ENCODE data around the gene AMMECR1. TPM values are rescaled to one million over a fixed set of nuclear protein-coding genes. Genes with fewer than 3 reads are reported as not detected.

The AMMECR1 gene
- total and polyA plus RNA-seq, 12 donors, result 0.59 to 1.8 (median 0.99) TPM

- ATAC-seq (no peak), DNase-seq (no peak)
- intact Hi-C loops (cut with DNase I), result no loop called here
- H3K27ac ChIP-seq, result no peak overlapping the region
- peaks cover 0 to 18% (median 12%) of the 10 kb centered on the region in 9 donors for H3K4me1 ChIP-seq
- no peak overlapping the region for H3K4me3 ChIP-seq
- H3K36me3 ChIP-seq, result no peaks in the 10 kb centered on the region
- H3K27me3 ChIP-seq, result peaks cover 0 to 54% (median 0%) of the 10 kb centered on the region in 7 donors
- 72 to 78% methylated on average over 2 of the region's 2 CpGs for WGBS, 2 donors
- TF ChIP-seq, protein P1, sequence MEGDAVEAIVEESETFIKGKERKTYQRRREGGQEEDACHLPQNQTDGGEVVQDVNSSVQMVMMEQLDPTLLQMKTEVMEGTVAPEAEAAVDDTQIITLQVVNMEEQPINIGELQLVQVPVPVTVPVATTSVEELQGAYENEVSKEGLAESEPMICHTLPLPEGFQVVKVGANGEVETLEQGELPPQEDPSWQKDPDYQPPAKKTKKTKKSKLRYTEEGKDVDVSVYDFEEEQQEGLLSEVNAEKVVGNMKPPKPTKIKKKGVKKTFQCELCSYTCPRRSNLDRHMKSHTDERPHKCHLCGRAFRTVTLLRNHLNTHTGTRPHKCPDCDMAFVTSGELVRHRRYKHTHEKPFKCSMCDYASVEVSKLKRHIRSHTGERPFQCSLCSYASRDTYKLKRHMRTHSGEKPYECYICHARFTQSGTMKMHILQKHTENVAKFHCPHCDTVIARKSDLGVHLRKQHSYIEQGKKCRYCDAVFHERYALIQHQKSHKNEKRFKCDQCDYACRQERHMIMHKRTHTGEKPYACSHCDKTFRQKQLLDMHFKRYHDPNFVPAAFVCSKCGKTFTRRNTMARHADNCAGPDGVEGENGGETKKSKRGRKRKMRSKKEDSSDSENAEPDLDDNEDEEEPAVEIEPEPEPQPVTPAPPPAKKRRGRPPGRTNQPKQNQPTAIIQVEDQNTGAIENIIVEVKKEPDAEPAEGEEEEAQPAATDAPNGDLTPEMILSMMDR (IDR thresholded peaks at IDR 0.05), result no peak
- no peaks in the 10 kb centered on the region for H3K9me3 ChIP-seq
Measured at GRCh38 chrX:110267874-110268273, 50.0 kb downstream of the AMMECR1 start.

DNA sequence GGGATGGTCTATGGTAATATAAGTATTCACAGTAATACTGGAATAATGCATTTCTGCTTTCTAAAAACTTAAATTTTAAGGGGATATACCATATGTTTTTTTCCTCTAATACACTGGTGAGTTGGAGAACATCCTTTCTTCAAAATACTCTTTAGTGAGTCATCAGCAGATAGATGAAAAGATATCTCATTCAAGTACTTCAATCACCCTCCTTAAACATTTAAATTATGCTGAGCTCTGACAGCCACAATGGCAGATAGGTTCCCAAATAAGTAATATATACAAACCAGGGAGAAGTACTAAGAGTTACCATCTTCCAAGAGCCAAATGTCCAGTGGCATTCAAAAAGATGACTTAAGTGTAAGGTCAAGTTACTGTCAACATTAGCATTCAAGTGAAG lies 52.2 kb downstream of the AMMECR1 start:
- Histone ChIP-seq H3K27me3 (peaks cover 0 to 54% (median 0%) of the 10 kb centered on the region in 7 donors), H3K27ac (no peak overlapping the region), H3K4me1 (peaks cover 0 to 18% (median 12%) of the 10 kb centered on the region in 9 donors), H3K4me3 (no peak overlapping the region), H3K36me3 (no peaks in the 10 kb centered on the region), H3K9me3 (no peaks in the 10 kb centered on the region)
- intact Hi-C loops (cut with DNase I), result no loop called here
- no peak for ATAC-seq
- DNase-seq, result no peak
- TF ChIP-seq, protein P1 (IDR thresholded peaks at IDR 0.05), result no peak

- TF ChIP-seq, protein P1 (IDR thresholded peaks at IDR 0.05), result no peak
- no peak for ATAC-seq
- Histone ChIP-seq H3K9me3 (no peaks in the 10 kb centered on the region), H3K4me3 (no peak overlapping the region), H3K4me1 (no peaks in the 10 kb centered on the region), H3K27me3 (peaks cover 0 to 26% (median 0%) of the 10 kb centered on the region in 7 donors), H3K36me3 (no peaks in the 10 kb centered on the region), H3K27ac (no peak overlapping the region)
- WGBS, 2 donors, result 95 to 100% methylated on average over 1 of the region's 1 CpG
- intact Hi-C loops (cut with DNase I), result no loop called here
- no peak for DNase-seq
Measured at GRCh38 chrX:110259117-110259516, 58.8 kb downstream of the AMMECR1 start.

DNA sequence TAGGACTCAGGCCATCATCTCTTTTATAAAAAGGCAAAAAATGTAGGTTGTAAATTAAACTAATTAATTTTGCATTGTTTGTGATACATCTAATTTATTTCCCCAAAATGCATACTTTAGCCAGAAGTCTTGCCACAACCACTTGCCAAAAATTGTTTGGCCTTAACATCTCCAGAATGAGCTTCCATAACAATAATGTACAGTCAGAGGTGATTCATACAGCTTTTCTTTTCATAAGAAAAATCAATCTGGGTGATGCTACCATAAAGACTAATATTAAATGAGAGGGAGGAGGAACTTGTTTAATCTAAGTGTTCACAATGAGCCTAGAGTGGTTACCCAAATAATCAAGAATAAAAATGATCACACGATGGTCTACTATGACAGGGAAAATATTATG lies 59.3 kb downstream of the AMMECR1 start:
- Histone ChIP-seq H3K9me3 (no peaks in the 10 kb centered on the region), H3K27ac (no peak overlapping the region), H3K4me1 (no peaks in the 10 kb centered on the region), H3K27me3 (peaks cover 0 to 26% (median 0%) of the 10 kb centered on the region in 7 donors), H3K4me3 (no peak overlapping the region), H3K36me3 (no peaks in the 10 kb centered on the region)
- intact Hi-C loops (cut with DNase I), result no loop called here
- 94 to 96% methylated on average over 1 of the region's 1 CpG for WGBS, 2 donors
- no peak for DNase-seq
- ATAC-seq, result no peak
- TF ChIP-seq, protein P1 (IDR thresholded peaks at IDR 0.05), result no peak
